NCI-H748 treated with DMSO at 0.1 percent for 48 hours (cell line): ENCODE results near the gene NRXN3.
A peak's percentile ranks its signal among the peaks of the same experiment; 100 is the strongest.

Experiments used
- DNase-seq: peaks from one replicate; lab custom pipeline; 2025; lab: John Stamatoyannopoulos, UW

Gene NRXN3

GRCh38 chr14:78710963-78711362 lies 540.8 kb downstream of the NRXN3 start:
- no peak for DNase-seq

GRCh38 chr14:78713716-78714115 lies 543.5 kb downstream of the NRXN3 start:
- no peak for DNase-seq

DNA sequence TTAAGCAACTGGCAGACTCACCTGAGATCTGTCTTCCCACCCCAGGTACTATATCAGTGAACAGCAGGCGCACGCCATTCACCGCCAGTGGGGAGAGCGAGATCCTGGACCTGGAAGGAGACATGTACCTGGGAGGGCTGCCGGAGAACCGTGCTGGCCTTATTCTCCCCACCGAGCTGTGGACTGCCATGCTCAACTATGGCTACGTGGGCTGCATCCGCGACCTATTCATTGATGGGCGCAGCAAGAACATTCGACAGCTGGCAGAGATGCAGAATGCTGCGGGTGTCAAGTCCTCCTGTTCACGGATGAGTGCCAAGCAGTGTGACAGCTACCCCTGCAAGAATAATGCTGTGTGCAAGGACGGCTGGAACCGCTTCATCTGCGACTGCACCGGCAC lies 544.5 kb downstream of the NRXN3 start:
- no peak for DNase-seq

DNA sequence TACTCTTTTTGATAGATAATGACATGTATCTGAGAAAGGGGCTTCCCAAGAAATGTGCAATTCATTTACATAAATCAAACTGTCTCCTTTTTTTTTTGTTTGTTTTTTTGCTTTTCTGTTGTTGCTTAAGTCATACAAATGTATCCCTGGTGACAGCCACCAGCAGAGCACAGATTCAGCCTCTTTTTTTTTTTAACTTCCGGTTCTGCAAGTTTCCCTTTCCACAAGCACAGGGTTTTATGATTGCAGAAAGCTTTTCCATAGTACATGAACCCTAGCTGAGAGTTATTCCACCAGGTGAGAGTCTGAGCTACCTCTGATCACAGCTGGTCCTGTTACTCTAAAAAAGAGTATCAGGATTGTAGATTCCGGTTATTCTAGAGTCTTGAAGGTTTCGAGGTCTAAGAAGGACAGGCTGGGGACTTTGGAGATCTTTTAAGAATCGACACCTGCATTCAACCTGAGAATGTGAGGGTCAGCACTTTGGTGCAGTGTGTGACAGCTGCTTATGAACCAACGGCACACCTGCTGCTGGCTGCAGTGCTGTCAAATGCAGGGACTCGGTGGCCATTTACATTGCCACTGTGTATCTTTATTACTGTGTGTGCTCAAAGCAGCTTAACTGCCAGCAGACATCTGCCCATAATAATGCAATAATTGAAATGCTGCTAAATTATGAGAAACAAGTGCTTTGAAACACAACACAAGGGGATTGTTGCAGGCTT lies 551.7 kb downstream of the NRXN3 start:
- peak; percentile 71 for DNase-seq

DNA sequence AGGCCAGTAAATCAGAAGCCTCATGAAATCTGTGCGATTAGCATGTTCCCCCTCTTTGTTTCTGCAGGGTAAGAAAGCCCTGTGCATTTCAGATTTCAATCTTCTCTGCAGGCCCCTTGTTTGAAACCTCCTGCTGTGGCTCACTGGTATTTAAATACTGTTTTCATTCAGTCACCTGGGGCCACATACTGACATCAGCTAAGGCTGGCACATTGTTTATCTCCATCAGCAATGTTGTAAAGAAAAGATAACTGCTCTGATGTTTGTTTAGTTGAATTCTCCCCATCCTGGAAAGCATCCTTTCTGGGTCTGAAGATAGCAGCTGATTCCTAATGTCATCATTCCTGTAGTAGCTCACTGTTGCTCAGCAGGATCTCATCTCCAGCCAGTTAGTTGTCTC lies 554.9 kb downstream of the NRXN3 start:
- DNase-seq: peak; percentile 75

GRCh38 chr14:78737116-78737515 lies 566.9 kb downstream of the NRXN3 start:
- no peak for DNase-seq

DNA sequence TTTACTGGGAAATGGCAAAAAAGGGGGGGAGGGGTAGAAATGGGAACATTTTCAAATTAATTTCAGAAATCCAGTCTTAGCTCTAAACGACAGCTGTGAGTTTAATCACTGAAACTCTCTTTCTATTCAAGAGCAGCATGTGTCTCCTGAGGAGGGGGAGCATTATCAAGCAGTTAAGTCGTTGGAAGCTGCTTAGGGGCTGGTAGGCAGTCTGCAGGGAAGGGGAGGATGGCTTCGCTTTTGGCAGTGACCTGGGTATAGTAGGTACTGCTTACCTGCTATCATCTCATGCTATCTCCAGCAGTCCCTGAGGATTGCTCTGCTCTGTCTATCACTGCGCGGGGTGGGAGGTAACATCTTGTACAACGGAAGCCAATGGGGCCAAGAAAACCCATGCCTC lies 567.4 kb downstream of the NRXN3 start:
- no peak for DNase-seq

DNA sequence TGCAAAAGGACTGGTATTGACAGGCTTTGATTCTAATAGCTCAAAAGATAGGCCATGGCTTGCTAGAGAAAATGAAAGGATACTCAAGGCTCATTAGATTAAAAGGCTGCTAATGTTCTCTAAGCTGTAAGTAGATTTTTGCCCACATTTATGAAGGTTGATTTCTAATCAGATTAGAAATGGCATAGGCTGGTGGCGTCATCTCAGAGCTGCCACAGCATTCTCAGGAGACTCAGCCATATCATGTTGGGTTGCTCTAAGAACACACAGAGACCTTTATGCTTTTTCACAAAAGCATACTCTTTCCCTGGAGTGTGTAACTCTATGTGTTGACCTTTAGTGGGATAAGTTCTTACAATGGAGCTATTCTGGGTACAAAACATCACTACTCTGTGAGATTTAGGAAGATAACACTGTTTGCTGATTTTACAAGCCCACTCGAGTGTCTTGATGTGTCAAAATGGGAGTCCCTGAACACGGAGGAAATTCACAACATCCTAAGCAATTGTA lies 576.0 kb downstream of the NRXN3 start:
- no peak for DNase-seq

DNA sequence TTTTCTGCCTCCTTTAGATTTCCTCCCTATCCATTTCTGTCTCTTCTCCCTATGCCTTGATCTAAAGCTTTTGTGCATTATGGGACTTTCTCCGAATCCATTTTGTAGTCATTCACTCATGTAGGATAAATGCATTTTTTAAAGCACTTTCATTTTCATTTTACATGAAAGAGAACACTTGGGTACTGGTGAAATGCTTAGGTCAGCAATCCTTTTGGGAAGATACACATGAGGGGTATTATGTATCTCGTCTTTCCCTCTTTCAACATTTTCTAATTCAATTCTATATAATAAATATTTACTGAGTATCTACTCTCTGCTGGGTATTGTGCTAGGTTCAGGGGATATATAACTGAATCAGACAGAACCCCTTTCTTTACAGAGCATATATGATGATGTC lies 577.6 kb downstream of the NRXN3 start:
- no peak for DNase-seq

- no peak for DNase-seq
Measured at GRCh38 chr14:78752518-78753188, 582.5 kb downstream of the NRXN3 start.

- no peak for DNase-seq
Measured at GRCh38 chr14:78754059-78754458, 583.9 kb downstream of the NRXN3 start.

DNA sequence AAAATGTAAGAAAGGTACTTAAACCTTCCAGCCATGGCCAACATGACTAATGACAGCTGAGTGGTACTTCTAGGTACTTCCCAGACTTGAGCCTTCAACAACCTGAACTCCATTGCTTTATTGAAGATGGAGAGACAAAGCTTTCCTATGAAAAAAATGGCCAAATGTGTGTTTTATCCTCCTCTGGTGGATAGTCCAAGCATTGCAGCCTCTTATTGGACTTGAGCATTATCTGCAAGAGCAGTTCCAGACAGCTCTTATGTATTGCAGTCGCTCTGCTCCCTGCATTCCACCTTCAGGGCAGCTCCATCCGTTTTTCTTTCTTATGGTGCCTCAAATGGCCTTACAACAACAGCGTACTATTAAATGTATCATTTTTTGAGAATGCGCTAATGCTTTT lies 588.2 kb downstream of the NRXN3 start:
- peak; percentile 31 for DNase-seq

GRCh38 chr14:78762331-78762730 lies 592.2 kb downstream of the NRXN3 start:
- no peak for DNase-seq

GRCh38 chr14:78763746-78764145 lies 593.6 kb downstream of the NRXN3 start:
- DNase-seq: no peak

- DNase-seq: no peak
Measured at GRCh38 chr14:78764240-78764639, 594.1 kb downstream of the NRXN3 start.

DNA sequence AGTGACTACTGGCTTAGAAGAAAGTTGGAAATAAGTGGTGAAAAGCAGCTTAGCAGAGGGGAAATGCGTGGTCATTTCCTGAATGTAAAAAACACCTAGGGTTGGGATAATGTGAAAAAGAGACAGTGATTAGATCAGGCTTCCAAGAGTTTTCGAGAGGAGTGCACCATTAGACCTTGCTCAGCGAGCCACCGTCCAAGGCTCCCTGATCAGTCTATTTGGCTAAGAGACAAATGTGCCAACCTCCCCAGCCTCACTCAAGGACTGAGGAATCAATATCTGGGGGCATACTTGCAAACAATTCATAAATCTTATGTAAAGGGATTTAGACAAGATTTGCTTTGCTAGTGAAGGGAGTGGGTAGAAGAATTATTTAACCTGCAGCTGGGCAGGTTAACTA lies 594.5 kb downstream of the NRXN3 start:
- DNase-seq: no peak

DNA sequence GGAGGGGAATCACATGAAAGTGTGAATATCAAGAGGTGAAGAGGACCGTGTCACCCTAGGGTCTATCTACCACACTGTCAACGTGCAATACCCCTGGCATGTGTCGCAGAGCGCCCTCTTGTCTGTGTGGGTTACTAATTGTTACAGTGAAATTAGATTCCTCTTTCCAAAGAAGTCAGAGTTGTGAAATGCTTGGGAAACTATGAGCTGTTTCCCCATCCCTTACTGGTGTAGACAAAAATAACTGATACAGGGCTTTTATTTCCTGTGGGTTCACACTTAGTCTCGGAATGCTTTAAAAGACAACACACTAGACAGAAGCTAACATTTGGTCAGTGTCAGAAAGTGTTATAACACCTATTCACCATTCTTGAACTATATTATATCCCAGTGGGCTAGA lies 597.3 kb downstream of the NRXN3 start:
- no peak for DNase-seq

DNA sequence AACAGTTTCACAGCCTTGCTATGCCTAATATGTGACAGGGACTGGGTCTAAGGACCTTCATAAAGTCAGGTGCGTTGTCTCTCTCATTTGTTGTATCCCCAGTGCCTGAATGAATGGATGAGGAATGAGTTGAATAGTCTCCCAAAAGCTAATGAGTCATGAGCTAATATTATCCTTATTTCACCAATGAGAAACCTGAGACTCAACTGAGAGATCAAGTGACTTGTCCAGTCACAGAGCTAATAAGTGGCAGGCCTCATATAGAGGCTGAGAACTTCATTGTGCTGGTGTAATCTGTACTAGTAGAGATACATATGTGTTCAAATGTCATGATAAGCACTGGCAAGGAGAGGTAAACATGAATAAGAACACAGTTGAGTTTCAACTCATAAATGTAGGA lies 612.4 kb downstream of the NRXN3 start:
- DNase-seq: no peak

DNA sequence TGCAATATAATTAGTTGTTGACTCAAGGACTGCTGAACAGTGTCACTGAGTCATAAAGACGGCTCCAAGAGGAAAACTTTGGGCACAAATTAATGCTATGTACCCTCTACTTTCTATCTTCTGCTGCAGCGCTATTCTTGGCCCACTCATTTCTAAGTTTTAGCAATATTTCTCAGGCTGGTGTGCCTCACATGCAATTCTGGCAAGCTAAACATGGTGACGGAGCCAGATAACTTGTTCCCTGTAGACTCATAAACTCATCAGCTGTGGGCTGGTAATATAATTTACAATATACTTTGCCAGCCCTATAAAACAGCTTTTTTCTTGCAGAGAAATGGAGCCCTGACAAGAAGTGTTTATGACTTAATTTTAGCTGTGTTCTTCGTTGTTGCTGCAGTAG lies 615.1 kb downstream of the NRXN3 start:
- DNase-seq: no peak

GRCh38 chr14:78788467-78789360 lies 618.5 kb downstream of the NRXN3 start:
- DNase-seq: no peak

GRCh38 chr14:78790271-78790670 lies 620.1 kb downstream of the NRXN3 start:
- no peak for DNase-seq

- no peak for DNase-seq
Measured at GRCh38 chr14:78798757-78799156, 628.6 kb downstream of the NRXN3 start.

DNA sequence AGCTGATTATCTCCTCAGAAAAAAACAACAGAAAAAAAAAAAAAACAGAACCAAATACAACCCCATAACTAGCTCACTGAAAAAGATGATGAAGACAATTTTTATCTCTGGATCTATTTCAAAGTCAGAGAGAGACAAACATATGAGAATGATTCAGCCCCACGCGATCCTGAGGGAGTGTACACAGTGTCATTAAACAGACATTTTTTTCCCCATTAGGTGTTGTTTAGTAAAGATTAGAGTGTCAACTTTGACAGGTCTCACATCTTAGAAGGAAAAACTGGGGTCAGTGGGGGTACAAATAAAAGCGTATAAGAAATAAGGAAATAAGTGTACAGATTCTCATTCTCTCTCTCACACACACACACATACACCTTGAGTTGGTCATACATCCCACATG lies 635.4 kb downstream of the NRXN3 start:
- DNase-seq: no peak
